HG02678 (cell line): Measurements from ENCODE around the gene APOL1.
"Not testable (repeated sequence)": the region's sequence is repeated elsewhere in the genome, so short reads cannot be mapped to it uniquely, and the experiment has no call there.

Source experiments
- ATAC-seq: cut with Tn5 transposase; IDR thresholded peaks from one replicate; pipeline ENCODE4 v1.9.1; 2021; ENCODE audit warnings: mild to moderate bottlenecking, moderate library complexity; ENCODE audit not compliant: unreplicated experiment

Gene APOL1

GRCh38 chr22:36243986-36244385 lies 8.9 kb upstream of the APOL1 start:
- no peak for ATAC-seq

- ATAC-seq: no peak
These were observed 8.2 kb upstream of the APOL1 start for GRCh38 chr22:36244522-36245391.

GRCh38 chr22:36245805-36246356 lies 7.1 kb upstream of the APOL1 start:
- no peak for ATAC-seq

GRCh38 chr22:36246718-36247117 lies 6.2 kb upstream of the APOL1 start:
- no peak for ATAC-seq

GRCh38 chr22:36247955-36248354 lies 5.0 kb upstream of the APOL1 start:
- ATAC-seq: no peak

GRCh38 chr22:36249160-36249559 lies 3.8 kb upstream of the APOL1 start:
- no peak for ATAC-seq

GRCh38 chr22:36250292-36250960 lies 2.5 kb upstream of the APOL1 start:
- not testable (repeated sequence) for ATAC-seq

GRCh38 chr22:36251979-36252608 lies 839 bp upstream of the APOL1 start:
- ATAC-seq: not testable (repeated sequence)

GRCh38 chr22:36253523-36254490 lies 874 bp downstream of the APOL1 start:
- ATAC-seq: no peak

GRCh38 chr22:36255572-36255971 lies 2.6 kb downstream of the APOL1 start:
- ATAC-seq: not testable (repeated sequence)

GRCh38 chr22:36256478-36256877 lies 3.5 kb downstream of the APOL1 start:
- ATAC-seq: no peak

- ATAC-seq: no peak
These were observed 4.4 kb downstream of the APOL1 start for GRCh38 chr22:36257308-36257707.

- no peak for ATAC-seq
These were observed 5.2 kb downstream of the APOL1 start for GRCh38 chr22:36257948-36258670.

- ATAC-seq: peak; percentile 63
These were observed 6.0 kb downstream of the APOL1 start for GRCh38 chr22:36258701-36259614.

- no peak for ATAC-seq
These were observed 6.8 kb downstream of the APOL1 start for GRCh38 chr22:36259615-36260300.

GRCh38 chr22:36261675-36262074 lies 8.7 kb downstream of the APOL1 start:
- ATAC-seq: not testable (repeated sequence)

- ATAC-seq: not testable (repeated sequence)
These were observed 9.4 kb downstream of the APOL1 start for GRCh38 chr22:36262307-36262706.

- not testable (repeated sequence) for ATAC-seq
These were observed 10.3 kb downstream of the APOL1 start for GRCh38 chr22:36263216-36263673.
